Activated naive CD8-positive, alpha-beta T cell treated with anti-CD3 and anti-CD28 coated beads, Interleukin-2, amount 10 ng/mL, durations not matched to agents 7 days and 5 days (primary cell): ENCODE measurements around the gene DUS1L. TPM values are rescaled to one million over a fixed set of nuclear protein-coding genes. Genes with fewer than 3 reads are reported as not detected.

Experiments used
- ATAC-seq: fragments of 150-1000 bp; cut with Tn5 transposase; one replicate; pipeline ENCODE4 v1.10.0; 2021; ENCODE audit warnings: low read depth, moderate library complexity
- POLR2A ChIA-PET: fragments of 350-600 bp; sonication (Branson Sonifier 250); formaldehyde crosslinking; loops from one replicate; lab custom pipeline; 2021; ENCODE audit warnings: antibody characterized with exemption; lab: Charles Lee
- DNase-seq: peaks from one replicate; pipeline ENCODE4 v3.0.0; 2021
- H3K27ac Mint-ChIP-seq: one replicate; pipeline ENCODE4 v1.8.0; 2022; ENCODE audit warnings: mild to moderate bottlenecking, mixed read lengths
- H3K27me3 Mint-ChIP-seq: one replicate; pipeline ENCODE4 v1.8.0; 2022; ENCODE audit warnings: mild to moderate bottlenecking, moderate library complexity, mixed read lengths
- H3K36me3 Mint-ChIP-seq: one replicate; pipeline ENCODE4 v1.8.0; 2021; ENCODE audit warnings: mild to moderate bottlenecking, mixed read lengths
- H3K4me1 Mint-ChIP-seq: one replicate; pipeline ENCODE4 v1.8.0; 2021; ENCODE audit warnings: mixed read lengths
- H3K4me3 Mint-ChIP-seq: one replicate; pipeline ENCODE4 v1.8.0; 2022; ENCODE audit warnings: mild to moderate bottlenecking, moderate library complexity, mixed read lengths
- H3K9me3 Mint-ChIP-seq: one replicate; pipeline ENCODE4 v1.8.0; 2021; ENCODE audit warnings: mixed read lengths
- total RNA-seq, 2 experiments: library from RNA; stranded (reverse); gene quantifications; one replicate each; pipeline ENCODE4 v1.2.3, GENCODE V29; 2021

Gene DUS1L
- total RNA-seq, 2 experiments from 2014 or later, result 126 to 130 TPM

- no peaks in the 10 kb centered on the region for H3K27me3 Mint-ChIP-seq
- peaks cover 15% of the 10 kb centered on the region for H3K4me1 Mint-ChIP-seq
- no peaks in the 10 kb centered on the region for H3K9me3 Mint-ChIP-seq
- H3K4me3 Mint-ChIP-seq, result peak overlapping the region; percentile 86
- POLR2A ChIA-PET, result interaction anchor here (0.5 to 5.7 kb wide), 15 partner anchors 9 to 471 kb away, joined by 3 to 39 read pairs (median 4); partner anchors contain the start of genes DCXR, DUS1L and NOTUM
- no peaks in the 10 kb centered on the region for H3K36me3 Mint-ChIP-seq
- H3K27ac Mint-ChIP-seq, result peak overlapping the region; percentile 72
- ATAC-seq, result no peak
- peak; percentile 69 for DNase-seq
Observed at GRCh38 chr17:82021107-82021899, 44.3 kb downstream of the DUS1L start.

- DNase-seq, result no peak
- ATAC-seq, result no peak
- Mint-ChIP-seq H3K36me3 (no peaks in the 10 kb centered on the region), H3K27me3 (no peaks in the 10 kb centered on the region), H3K4me3 (peak overlapping the region; percentile 22), H3K4me1 (peaks cover 15% of the 10 kb centered on the region), H3K9me3 (no peaks in the 10 kb centered on the region), H3K27ac (peak overlapping the region; percentile 65)
- POLR2A ChIA-PET, result interaction anchor here (0.5 to 5.7 kb wide), 9 partner anchors 9 to 78 kb away, joined by 3 to 39 read pairs (median 4); partner anchors contain the start of genes DCXR and NOTUM
Observed at GRCh38 chr17:82020572-82021106, 45.0 kb downstream of the DUS1L start.

DNA sequence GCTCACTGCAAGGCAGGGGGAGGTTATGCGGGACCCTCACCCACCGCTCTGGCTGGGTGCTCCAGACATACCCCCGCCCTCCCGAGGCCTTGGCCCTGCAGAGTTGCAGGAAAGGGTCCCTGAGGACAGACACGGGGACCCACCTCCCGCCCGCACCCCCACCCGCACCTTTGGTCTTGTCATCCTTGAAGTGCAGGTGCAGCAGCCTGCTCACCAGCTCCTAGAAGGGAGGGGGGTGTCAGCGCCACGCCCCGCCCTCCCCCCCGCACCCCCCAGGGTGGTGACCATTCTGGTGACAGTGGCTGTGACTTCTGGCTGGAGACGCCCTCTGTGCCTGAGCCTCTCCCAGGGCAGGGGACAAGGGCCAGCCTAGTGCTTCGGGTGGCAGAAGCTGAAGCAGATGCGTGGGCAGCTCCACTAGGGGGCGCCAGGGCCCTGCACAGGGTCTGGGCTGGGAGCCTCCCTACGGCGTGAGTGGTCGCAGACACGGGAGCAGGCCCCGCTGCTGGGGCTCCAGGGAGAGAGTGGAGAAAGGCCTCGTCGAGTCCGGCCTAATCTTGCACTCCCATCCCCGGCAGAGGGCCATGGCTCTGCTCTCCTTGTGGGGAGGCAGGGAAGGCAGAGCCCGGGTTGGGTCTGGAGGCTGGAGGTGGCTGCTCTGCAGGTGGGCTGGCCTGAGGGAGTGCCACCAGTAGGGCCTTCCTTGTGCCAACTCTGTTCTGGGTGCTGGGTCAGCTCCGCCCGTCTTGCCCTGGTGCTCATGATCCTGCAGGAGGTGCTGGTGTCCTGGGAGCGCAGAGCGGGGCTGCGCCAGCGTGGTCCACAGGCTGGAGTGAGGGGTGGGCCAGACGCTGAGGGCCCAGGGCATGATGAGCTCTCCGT lies 45.7 kb downstream of the DUS1L start:
- POLR2A ChIA-PET, result interaction anchor here (0.7 to 5.7 kb wide), 5 partner anchors 10 to 78 kb away, joined by 3 to 39 read pairs (median 3); partner anchors contain the start of genes DCXR, FASN and NOTUM
- no peaks in the 10 kb centered on the region for H3K36me3 Mint-ChIP-seq
- peaks cover 13% of the 10 kb centered on the region for H3K4me1 Mint-ChIP-seq
- peak; percentile 82 for DNase-seq
- ATAC-seq, result no peak
- H3K4me3 Mint-ChIP-seq, result peak overlapping the region; percentile 16
- no peaks in the 10 kb centered on the region for H3K9me3 Mint-ChIP-seq
- H3K27ac Mint-ChIP-seq, result no peak overlapping the region
- no peaks in the 10 kb centered on the region for H3K27me3 Mint-ChIP-seq

DNA sequence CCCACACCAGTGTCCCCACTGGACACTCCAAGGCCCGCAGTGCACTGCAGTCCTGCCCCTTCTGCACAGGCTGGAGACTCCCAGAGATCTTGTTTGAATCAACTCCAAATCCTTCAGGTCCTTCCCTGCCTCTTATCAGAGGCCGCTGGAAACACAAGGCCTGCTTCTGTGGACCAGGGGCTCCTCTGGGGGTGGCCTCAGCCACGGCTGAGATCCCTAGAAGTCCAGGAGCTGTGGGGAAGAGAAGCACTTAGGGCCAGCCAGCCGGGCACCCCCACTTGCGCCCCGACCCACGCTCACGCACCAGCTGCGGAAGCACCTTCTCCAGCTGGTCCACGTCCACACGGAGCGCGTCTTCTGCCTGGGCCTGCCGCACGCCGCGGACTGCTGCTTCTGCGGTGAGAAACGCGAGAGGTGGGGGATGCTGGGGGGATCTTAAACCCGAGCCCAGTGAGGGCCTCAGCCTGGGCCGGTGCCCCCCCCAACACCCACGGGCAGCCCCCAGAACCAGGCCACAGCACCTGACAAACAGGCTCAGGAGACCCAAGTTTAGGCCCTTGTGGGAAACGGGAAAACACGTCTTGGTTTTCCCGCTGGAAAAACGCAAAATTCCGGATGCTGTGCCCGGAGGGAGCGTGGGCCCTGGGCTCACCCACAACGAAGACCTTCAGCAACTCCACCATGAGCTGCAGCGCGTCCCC lies 46.5 kb downstream of the DUS1L start:
- DNase-seq (no peak), ATAC-seq (no peak)
- Mint-ChIP-seq H3K4me3 (no peak overlapping the region), H3K4me1 (peaks cover 12% of the 10 kb centered on the region), H3K27me3 (no peaks in the 10 kb centered on the region), H3K27ac (no peak overlapping the region), H3K9me3 (no peaks in the 10 kb centered on the region), H3K36me3 (no peaks in the 10 kb centered on the region)
- POLR2A ChIA-PET, result interaction anchor here (1.0 to 5.7 kb wide), 3 partner anchors 11 to 59 kb away, joined by 3 to 39 read pairs (median 3); partner anchors contain the start of gene NOTUM

- Mint-ChIP-seq H3K4me3 (no peak overlapping the region), H3K27ac (peak overlapping the region; percentile 15), H3K9me3 (no peaks in the 10 kb centered on the region), H3K27me3 (no peaks in the 10 kb centered on the region), H3K4me1 (peaks cover 9% of the 10 kb centered on the region), H3K36me3 (no peaks in the 10 kb centered on the region)
- POLR2A ChIA-PET, result interaction anchor here (5.7 kb wide), 1 partner anchor 58 kb away, joined by 39 read pairs; the partner anchor contains the start of gene NOTUM
- no peak for ATAC-seq
- DNase-seq, result no peak
Observed at GRCh38 chr17:82018152-82018988, 47.2 kb downstream of the DUS1L start.

- POLR2A ChIA-PET, result no interaction called here
- ATAC-seq, result no peak
- no peak for DNase-seq
- no peak overlapping the region for H3K4me3 Mint-ChIP-seq
- H3K36me3 Mint-ChIP-seq, result no peaks in the 10 kb centered on the region
- H3K9me3 Mint-ChIP-seq, result no peaks in the 10 kb centered on the region
- H3K27ac Mint-ChIP-seq, result no peak overlapping the region
- H3K4me1 Mint-ChIP-seq, result peaks cover 9% of the 10 kb centered on the region
- no peaks in the 10 kb centered on the region for H3K27me3 Mint-ChIP-seq
Observed at GRCh38 chr17:82017612-82018151, 47.9 kb downstream of the DUS1L start.

- H3K9me3 Mint-ChIP-seq, result no peaks in the 10 kb centered on the region
- no peak overlapping the region for H3K4me3 Mint-ChIP-seq
- POLR2A ChIA-PET, result no interaction called here
- H3K27me3 Mint-ChIP-seq, result no peaks in the 10 kb centered on the region
- H3K27ac Mint-ChIP-seq, result no peak overlapping the region
- H3K4me1 Mint-ChIP-seq, result peaks cover 8% of the 10 kb centered on the region
- no peaks in the 10 kb centered on the region for H3K36me3 Mint-ChIP-seq
- no peak for ATAC-seq
- DNase-seq, result no peak
Observed at GRCh38 chr17:82016875-82017459, 48.6 kb downstream of the DUS1L start.

- no peak overlapping the region for H3K27ac Mint-ChIP-seq
- peaks cover 3% of the 10 kb centered on the region for H3K4me1 Mint-ChIP-seq
- H3K9me3 Mint-ChIP-seq, result no peaks in the 10 kb centered on the region
- no peaks in the 10 kb centered on the region for H3K36me3 Mint-ChIP-seq
- H3K4me3 Mint-ChIP-seq, result no peak overlapping the region
- no peak for DNase-seq
- H3K27me3 Mint-ChIP-seq, result no peaks in the 10 kb centered on the region
- ATAC-seq, result no peak
- POLR2A ChIA-PET, result no interaction called here
Observed at GRCh38 chr17:82016061-82016874, 49.3 kb downstream of the DUS1L start.

DNA sequence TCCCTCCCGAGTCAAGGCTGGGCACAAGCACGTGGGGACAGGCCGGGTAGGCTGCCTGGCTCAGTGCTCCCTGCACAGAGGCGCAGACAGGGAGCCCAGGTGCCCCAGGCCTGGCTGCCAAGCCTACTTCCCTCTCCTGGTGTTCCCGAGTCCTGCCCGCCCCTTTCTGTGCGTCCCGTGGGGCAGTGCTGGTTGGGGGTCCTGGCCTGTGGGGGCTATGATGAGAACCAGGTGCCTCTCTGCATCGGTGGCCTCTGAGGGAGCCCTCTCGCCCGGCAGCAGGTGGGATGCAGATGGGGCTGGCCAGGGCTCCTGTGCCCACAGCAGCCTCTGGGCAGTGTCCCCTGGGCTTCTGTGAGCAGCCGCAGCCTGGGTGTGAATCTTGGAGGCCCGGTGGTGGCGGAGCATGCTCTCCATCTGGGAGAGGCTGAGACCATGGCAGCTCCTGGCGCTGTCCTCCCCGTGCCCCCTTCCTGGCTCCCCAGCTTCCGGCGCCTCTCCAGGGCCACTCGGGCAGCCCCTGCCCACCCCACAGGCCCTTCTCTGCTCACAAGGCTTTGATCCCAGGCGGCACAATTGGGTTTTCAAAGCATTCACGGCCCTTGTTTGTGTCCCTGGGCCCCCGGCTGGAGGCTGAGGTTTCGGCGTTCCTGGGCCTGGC lies 50.2 kb downstream of the DUS1L start:
- ATAC-seq (no peak), DNase-seq (no peak)
- no peaks in the 10 kb centered on the region for H3K36me3 Mint-ChIP-seq
- no peak overlapping the region for H3K4me3 Mint-ChIP-seq
- H3K9me3 Mint-ChIP-seq, result no peaks in the 10 kb centered on the region
- no peaks in the 10 kb centered on the region for H3K27me3 Mint-ChIP-seq
- H3K27ac Mint-ChIP-seq, result no peak overlapping the region
- H3K4me1 Mint-ChIP-seq, result no peaks in the 10 kb centered on the region
- POLR2A ChIA-PET, result no interaction called here

- no peak overlapping the region for H3K27ac Mint-ChIP-seq
- no peak overlapping the region for H3K4me3 Mint-ChIP-seq
- H3K4me1 Mint-ChIP-seq, result no peaks in the 10 kb centered on the region
- H3K27me3 Mint-ChIP-seq, result no peaks in the 10 kb centered on the region
- DNase-seq (no peak), ATAC-seq (no peak)
- no peaks in the 10 kb centered on the region for H3K36me3 Mint-ChIP-seq
- POLR2A ChIA-PET, result interaction anchor here (0.5 kb wide), 1 partner anchor 132 kb away, joined by 3 read pairs; no protein-coding TSS in a partner anchor
- no peaks in the 10 kb centered on the region for H3K9me3 Mint-ChIP-seq
Observed at GRCh38 chr17:82014971-82015310, 50.7 kb downstream of the DUS1L start.
